HepG2 (cell line): ENCODE measurements around the gene AMZ1. TPM values are rescaled to one million over a fixed set of nuclear protein-coding genes. Genes with fewer than 3 reads are reported as not detected.

Experiments used
- ATAC-seq: fragments of 200-7000 bp; cut with Tn5 transposase; 3 replicates; pipeline ENCODE4 v1.9.1; 2020; ENCODE audit warnings: mild to moderate bottlenecking, moderate library complexity
- BruUV-seq: library from RNA; stranded (reverse); fragments of 400-500 nt; replicated peaks from 2 replicates; lab custom pipeline; 2021; lab: Mats Ljungman, UMichigan
- CTCF ChIA-PET: fragments of 300-600 bp; formaldehyde crosslinking; extraction: SDS; loops from one replicate; lab custom pipeline; 2021; ENCODE audit warnings: low total read pairs, inconsistent platforms, low intra/inter-chr PET ratio; lab: Yijun Ruan, JAX
- POLR2A ChIA-PET: fragments of 350-600 bp; sonication (Branson Sonifier 250); formaldehyde crosslinking; loops from one replicate; lab custom pipeline; 2020; ENCODE audit warnings: antibody characterized with exemption, inconsistent platforms; lab: Yijun Ruan, JAX
- DNase-seq: peaks from one replicate; pipeline ENCODE4 v3.0.0-alpha.2; 2015; ENCODE audit warnings: low spot score
- FAIRE-seq: peaks from 3 replicates; lab custom pipeline; 2011; peaks lifted over from hg19 to GRCh38; lab: Jason Lieb, UNC
- H2AFZ ChIP-seq: one replicate; pipeline ENCODE4 v1.6.1; 2011; ENCODE audit warnings: low read length, inconsistent platforms
- H3K27ac ChIP-seq: fragments of 300-600 bp; 3 replicates; pipeline ENCODE4 v1.8.0; 2011; ENCODE audit warnings: mixed run types, mild to moderate bottlenecking, mixed read lengths, low read length, inconsistent platforms; ENCODE audit not compliant: insufficient read depth; ENCODE audit errors: extremely low read length
- H3K27me3 ChIP-seq, 2 experiments: fragments of 200-600 bp in 1 of 2; 2 replicates in 1 of 2; 3 replicates in 1 of 2; pipeline versions ENCODE4 v1.6.0 to v1.8.0; 2011; ENCODE audit warnings: low read length in 2 of 2, mild to moderate bottlenecking in 2 of 2, moderate library complexity in 2 of 2, inconsistent platforms in 1 of 2; ENCODE audit not compliant: insufficient read depth in 2 of 2, control insufficient read depth in 1 of 2
- H3K36me3 ChIP-seq, 2 experiments: fragments of 200-600 bp in 1 of 2; replicated peaks in 1 of 2; 2 replicates in 1 of 2; 3 replicates in 1 of 2; pipeline versions ENCODE4 v1.5.1 to v1.8.0; 2011; ENCODE audit warnings: low read length in 2 of 2, inconsistent platforms in 1 of 2; ENCODE audit not compliant: insufficient read depth in 2 of 2, control insufficient read depth in 1 of 2
- H3K4me1 ChIP-seq: 2 replicates; pipeline ENCODE4 v1.5.1; 2012; ENCODE audit warnings: low read length, inconsistent platforms; ENCODE audit not compliant: insufficient read depth
- H3K4me2 ChIP-seq: 2 replicates; pipeline ENCODE4 v1.6.0; 2011; ENCODE audit warnings: low read depth, low read length, inconsistent platforms
- H3K4me3 ChIP-seq, 3 experiments: fragments of 200-600 bp in 1 of 3; sonication (generic), shearing (Covaris generic) in 1 of 3; replicated peaks in 1 of 3; 2 replicates each; pipeline ENCODE4 v1.5.1; 2011 to 2016; ENCODE audit warnings: low read length in 3 of 3, inconsistent platforms in 2 of 3, low read depth in 2 of 3, mild to moderate bottlenecking in 2 of 3, control low read depth in 1 of 3, mixed read lengths in 1 of 3; ENCODE audit not compliant: insufficient read depth in 1 of 3
- H3K79me2 ChIP-seq: one replicate; pipeline ENCODE4 v1.6.1; 2011; ENCODE audit warnings: low read length, inconsistent platforms; ENCODE audit not compliant: insufficient read depth
- H3K9ac ChIP-seq: 2 replicates; pipeline ENCODE4 v1.6.0; 2011; ENCODE audit warnings: mild to moderate bottlenecking, low read depth, low read length, inconsistent platforms; ENCODE audit not compliant: insufficient read depth
- H3K9me3 ChIP-seq: 2 replicates; pipeline ENCODE4 v1.5.1; 2012; ENCODE audit warnings: mild to moderate bottlenecking, low read length
- H4K20me1 ChIP-seq: 2 replicates; pipeline ENCODE4 v1.6.0; 2011; ENCODE audit warnings: inconsistent platforms, mild to moderate bottlenecking, low read length, moderate library complexity; ENCODE audit not compliant: insufficient read depth
- AKAP8 ChIP-seq: sonication (generic); formaldehyde crosslinking; IDR thresholded peaks from 2 replicates; pipeline ENCODE4 v1.5.1; 2020; ENCODE audit warnings: mild to moderate bottlenecking, missing genetic modification reagents
- CHCHD3 ChIP-seq: sonication (generic); formaldehyde crosslinking; IDR thresholded peaks from 2 replicates; pipeline ENCODE4 v1.8.0; 2022; ENCODE audit warnings: mild to moderate bottlenecking, missing genetic modification reagents, moderate library complexity
- FOXP1 ChIP-seq, 2 experiments: fragments of 450-650 bp in 1 of 2; IDR thresholded peaks; 2 replicates each; pipeline ENCODE4 v1.6.1; 2017 to 2018; ENCODE audit warnings: antibody characterized with exemption in 1 of 2
- HNF1A ChIP-seq, 2 experiments: sonication (generic) in 1 of 2; formaldehyde crosslinking in 1 of 2; IDR thresholded peaks; 2 replicates each; pipeline versions ENCODE4 v1.4.0 to v1.6.1; 2016 to 2020; ENCODE audit warnings: borderline replicate concordance in 1 of 2, low read depth in 1 of 2, mild to moderate bottlenecking in 1 of 2, missing genetic modification reagents in 1 of 2
- HNF4A ChIP-seq: sonication (generic); formaldehyde crosslinking; IDR thresholded peaks from 2 replicates; pipeline ENCODE4 v1.4.0; 2020; ENCODE audit warnings: missing genetic modification reagents
- RBFOX2 ChIP-seq: fragments of 200-400 bp; formaldehyde crosslinking; IDR thresholded peaks from 2 replicates; pipeline ENCODE4 v1.6.1; 2017; ENCODE audit warnings: low read depth, mild to moderate bottlenecking, low read length
- ZKSCAN8 ChIP-seq: IDR thresholded peaks from 2 replicates; pipeline ENCODE4 v1.6.1; 2016; ENCODE audit warnings: borderline replicate concordance, missing genetic modification reagents, missing compliant biosample characterization
- WGBS: methylation state at CpG from one replicate; pipeline ENCODE4 v1.1.6; 2017; ENCODE audit warnings: low lambda C conversion rate; 5-methylcytosine and 5-hydroxymethylcytosine counted together
- in situ Hi-C: cut with HindIII; loops from 2 replicates; pipeline ENCODE4 v1.10.0; 2017; ENCODE audit warnings: low pct_unique_long_range_greater_than_20kb; ENCODE audit not compliant: extremely low pct_ligation_motif_present
- intact Hi-C: fragments of 100-400 bp; cut with micrococcal nuclease; formaldehyde crosslinking; loops from one replicate; pipeline ENCODE4 v1.10.0; 2022; ENCODE audit not compliant: unreplicated experiment
- polyA plus RNA-seq, 8 experiments: library from polyadenylated mRNA; depleted of rRNA in 3 of 8; stranded (reverse) in 7 of 8; unstranded in 1 of 8; fragments of >200 nt; fragmentation: Illumina TruSeq in 4 of 8; extraction: Trizol in 4 of 8; gene quantifications; 2 replicates each; pipeline versions ENCODE4 v1.2.1 to v1.2.3, GENCODE V29; 2011 to 2016; ENCODE audit warnings: low read depth in 4 of 8, missing spikeins in 1 of 8, mixed read lengths in 1 of 8; ENCODE audit not compliant: insufficient read depth in 1 of 8
- total RNA-seq, 5 experiments: library from RNA; depleted of rRNA; stranded (reverse); fragments of >200 nt; fragmentation: Illumina TruSeq; extraction: Trizol; gene quantifications; 2 replicates each; pipeline ENCODE4 v1.2.3, GENCODE V29; 2016; ENCODE audit warnings: low read depth in 1 of 5

The AMZ1 gene
- total and polyA plus RNA-seq, 2 of the 13 experiments (the other 11 are each of a cell fraction or from before 2014, with no cell fraction given) = 0.03 TPM; not detected in 1

DNA sequence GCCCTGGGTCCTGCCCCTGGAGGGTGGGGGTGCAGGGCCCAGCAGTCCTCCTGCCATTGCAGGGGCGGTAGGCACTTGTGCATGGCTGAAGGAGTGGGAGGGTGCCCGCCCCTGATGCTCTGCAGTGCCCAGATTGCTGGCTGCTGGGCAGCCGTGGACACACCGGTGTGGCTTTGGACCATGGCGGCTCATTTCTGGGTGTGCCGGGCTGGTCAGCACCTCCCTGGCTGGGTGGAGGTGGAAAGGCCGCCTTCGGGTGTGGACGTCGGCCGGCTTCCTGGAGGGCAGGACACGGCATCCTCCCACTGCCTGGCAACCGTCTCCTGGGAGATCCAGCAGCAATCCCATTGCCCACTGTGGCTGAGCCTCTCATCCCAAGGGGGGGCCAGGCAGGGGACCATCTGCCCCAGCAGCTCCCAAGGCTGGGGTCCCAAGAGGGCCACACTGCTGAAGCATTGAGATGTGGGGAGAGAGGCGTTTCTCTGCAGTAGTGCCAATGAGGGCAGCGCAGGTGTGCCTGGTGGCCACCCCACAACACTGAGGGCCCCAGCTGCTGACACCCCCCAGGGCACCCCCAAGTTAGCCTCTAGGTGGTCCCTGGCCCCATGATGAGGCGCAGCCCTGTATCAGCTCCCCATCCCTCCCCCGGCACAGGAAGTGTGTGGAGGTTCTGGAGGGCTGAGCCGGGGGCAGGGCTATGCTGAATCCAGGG, 43.3 kb upstream of the AMZ1 start (continued):
- no peak for TF ChIP-seq HNF1A (IDR thresholded peaks at IDR 0.05; ENCODE audit: low read depth)
- TF ChIP-seq HNF1A (CRISPR knock-in tag; IDR thresholded peaks at IDR 0.05; ENCODE audit: borderline replicate concordance) = no peak
- TF ChIP-seq AKAP8 (CRISPR knock-in tag) = peak; percentile 73
- TF ChIP-seq RBFOX2 = peak; percentile 54; the same call in 1 of the 2 replicates
- no peak for TF ChIP-seq HNF4A (CRISPR knock-in tag)
- no peak for TF ChIP-seq CHCHD3 (CRISPR knock-in tag)
- TF ChIP-seq FOXP1 (IDR thresholded peaks at IDR 0.05) = no peak
- no peak for TF ChIP-seq FOXP1 (CRISPR knock-in tag; IDR thresholded peaks at IDR 0.05)
- TF ChIP-seq, all 625 proteins: peak for 4

- intact Hi-C loops (no loop called here), in situ Hi-C loops (loop anchor here (10.0 kb wide), 1 partner anchor 81 kb away; no protein-coding TSS in a partner anchor)
- Histone ChIP-seq H3K79me2 (peaks cover 23% of the 10 kb centered on the region), H3K4me2 (no peak overlapping the region), H4K20me1 (peaks cover 34% of the 10 kb centered on the region; the same call in 1 of the 2 replicates), H3K27me3 (no peaks in the 10 kb centered on the region), H3K4me1 (peaks cover 30% of the 10 kb centered on the region), H3K9me3 (no peaks in the 10 kb centered on the region), H3K36me3 (peaks cover 17 to 24% of the 10 kb centered on the region in 2 experiments; a peak in 4 of 5 replicates), H3K27ac (no peak overlapping the region), H3K4me3 (no peak overlapping the region), H2AFZ (no peak overlapping the region), H3K9ac (no peak overlapping the region)
- DNase-seq (no peak), FAIRE-seq (no peak), ATAC-seq (no peak)
- 96% methylated on average over 12 of the region's 14 CpGs for WGBS
- no TSS peak for BruUV-seq
- ChIA-PET POLR2A (interaction anchor here (1.5 kb wide), 1 partner anchor 15 kb away, joined by 3 read pairs; no protein-coding TSS in a partner anchor), CTCF (no interaction called here)
- TF ChIP-seq ZKSCAN8 (no peak), FOXP1 (IDR thresholded peaks at IDR 0.05) (no peak), FOXP1 (CRISPR knock-in tag; IDR thresholded peaks at IDR 0.05) (no peak), AKAP8 (CRISPR knock-in tag) (peak; percentile 11)
Observed at GRCh38 chr7:2645274-2645868, 42.6 kb upstream of the AMZ1 start.
